ENCODE results near the gene TCF4.

DNA sequence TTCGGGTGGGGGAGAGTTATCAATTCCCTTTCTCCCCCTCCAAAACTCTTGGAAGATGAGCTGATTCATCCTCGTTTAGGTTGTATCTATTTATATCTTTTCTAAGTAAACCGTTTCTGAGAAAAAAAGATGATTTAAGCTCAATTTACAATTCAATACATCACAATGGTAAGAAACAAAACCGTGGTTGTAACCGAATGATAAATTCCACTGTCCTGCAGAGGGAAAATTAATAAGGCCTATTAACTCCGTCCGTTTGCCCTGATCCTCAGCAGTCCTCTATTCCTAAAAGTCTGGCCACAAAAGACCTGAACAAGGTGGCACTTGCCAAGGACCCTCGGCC lies 286.2 kb downstream of the TCF4 start:
- TF ChIP-seq, protein P1, sequence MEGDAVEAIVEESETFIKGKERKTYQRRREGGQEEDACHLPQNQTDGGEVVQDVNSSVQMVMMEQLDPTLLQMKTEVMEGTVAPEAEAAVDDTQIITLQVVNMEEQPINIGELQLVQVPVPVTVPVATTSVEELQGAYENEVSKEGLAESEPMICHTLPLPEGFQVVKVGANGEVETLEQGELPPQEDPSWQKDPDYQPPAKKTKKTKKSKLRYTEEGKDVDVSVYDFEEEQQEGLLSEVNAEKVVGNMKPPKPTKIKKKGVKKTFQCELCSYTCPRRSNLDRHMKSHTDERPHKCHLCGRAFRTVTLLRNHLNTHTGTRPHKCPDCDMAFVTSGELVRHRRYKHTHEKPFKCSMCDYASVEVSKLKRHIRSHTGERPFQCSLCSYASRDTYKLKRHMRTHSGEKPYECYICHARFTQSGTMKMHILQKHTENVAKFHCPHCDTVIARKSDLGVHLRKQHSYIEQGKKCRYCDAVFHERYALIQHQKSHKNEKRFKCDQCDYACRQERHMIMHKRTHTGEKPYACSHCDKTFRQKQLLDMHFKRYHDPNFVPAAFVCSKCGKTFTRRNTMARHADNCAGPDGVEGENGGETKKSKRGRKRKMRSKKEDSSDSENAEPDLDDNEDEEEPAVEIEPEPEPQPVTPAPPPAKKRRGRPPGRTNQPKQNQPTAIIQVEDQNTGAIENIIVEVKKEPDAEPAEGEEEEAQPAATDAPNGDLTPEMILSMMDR (conservative IDR thresholded peaks at IDR 0.05; ENCODE audit: low read depth in 2 of 2), result no peak
- TF ChIP-seq EZH2 (IDR thresholded peaks at IDR 0.05; ENCODE audit: low read depth, unreplicated experiment) (no peak), EZH2phosphoT487 (IDR thresholded peaks at IDR 0.05; ENCODE audit: unreplicated experiment) (no peak), POLR2AphosphoS5 (IDR thresholded peaks at IDR 0.05; ENCODE audit: low read depth) (no peak), CREB1 (CRISPR knock-in tag; IDR thresholded peaks at IDR 0.05; ENCODE audit: low read depth) (no peak), JUNB (IDR thresholded peaks at IDR 0.05; ENCODE audit: unreplicated experiment) (no peak), STAT1 (IDR thresholded peaks at IDR 0.05; ENCODE audit: unreplicated experiment) (no peak), ZNF331 (CRISPR knock-in tag; IDR thresholded peaks at IDR 0.05; ENCODE audit: low read depth) (no peak)
- TF ChIP-seq, protein P2, sequence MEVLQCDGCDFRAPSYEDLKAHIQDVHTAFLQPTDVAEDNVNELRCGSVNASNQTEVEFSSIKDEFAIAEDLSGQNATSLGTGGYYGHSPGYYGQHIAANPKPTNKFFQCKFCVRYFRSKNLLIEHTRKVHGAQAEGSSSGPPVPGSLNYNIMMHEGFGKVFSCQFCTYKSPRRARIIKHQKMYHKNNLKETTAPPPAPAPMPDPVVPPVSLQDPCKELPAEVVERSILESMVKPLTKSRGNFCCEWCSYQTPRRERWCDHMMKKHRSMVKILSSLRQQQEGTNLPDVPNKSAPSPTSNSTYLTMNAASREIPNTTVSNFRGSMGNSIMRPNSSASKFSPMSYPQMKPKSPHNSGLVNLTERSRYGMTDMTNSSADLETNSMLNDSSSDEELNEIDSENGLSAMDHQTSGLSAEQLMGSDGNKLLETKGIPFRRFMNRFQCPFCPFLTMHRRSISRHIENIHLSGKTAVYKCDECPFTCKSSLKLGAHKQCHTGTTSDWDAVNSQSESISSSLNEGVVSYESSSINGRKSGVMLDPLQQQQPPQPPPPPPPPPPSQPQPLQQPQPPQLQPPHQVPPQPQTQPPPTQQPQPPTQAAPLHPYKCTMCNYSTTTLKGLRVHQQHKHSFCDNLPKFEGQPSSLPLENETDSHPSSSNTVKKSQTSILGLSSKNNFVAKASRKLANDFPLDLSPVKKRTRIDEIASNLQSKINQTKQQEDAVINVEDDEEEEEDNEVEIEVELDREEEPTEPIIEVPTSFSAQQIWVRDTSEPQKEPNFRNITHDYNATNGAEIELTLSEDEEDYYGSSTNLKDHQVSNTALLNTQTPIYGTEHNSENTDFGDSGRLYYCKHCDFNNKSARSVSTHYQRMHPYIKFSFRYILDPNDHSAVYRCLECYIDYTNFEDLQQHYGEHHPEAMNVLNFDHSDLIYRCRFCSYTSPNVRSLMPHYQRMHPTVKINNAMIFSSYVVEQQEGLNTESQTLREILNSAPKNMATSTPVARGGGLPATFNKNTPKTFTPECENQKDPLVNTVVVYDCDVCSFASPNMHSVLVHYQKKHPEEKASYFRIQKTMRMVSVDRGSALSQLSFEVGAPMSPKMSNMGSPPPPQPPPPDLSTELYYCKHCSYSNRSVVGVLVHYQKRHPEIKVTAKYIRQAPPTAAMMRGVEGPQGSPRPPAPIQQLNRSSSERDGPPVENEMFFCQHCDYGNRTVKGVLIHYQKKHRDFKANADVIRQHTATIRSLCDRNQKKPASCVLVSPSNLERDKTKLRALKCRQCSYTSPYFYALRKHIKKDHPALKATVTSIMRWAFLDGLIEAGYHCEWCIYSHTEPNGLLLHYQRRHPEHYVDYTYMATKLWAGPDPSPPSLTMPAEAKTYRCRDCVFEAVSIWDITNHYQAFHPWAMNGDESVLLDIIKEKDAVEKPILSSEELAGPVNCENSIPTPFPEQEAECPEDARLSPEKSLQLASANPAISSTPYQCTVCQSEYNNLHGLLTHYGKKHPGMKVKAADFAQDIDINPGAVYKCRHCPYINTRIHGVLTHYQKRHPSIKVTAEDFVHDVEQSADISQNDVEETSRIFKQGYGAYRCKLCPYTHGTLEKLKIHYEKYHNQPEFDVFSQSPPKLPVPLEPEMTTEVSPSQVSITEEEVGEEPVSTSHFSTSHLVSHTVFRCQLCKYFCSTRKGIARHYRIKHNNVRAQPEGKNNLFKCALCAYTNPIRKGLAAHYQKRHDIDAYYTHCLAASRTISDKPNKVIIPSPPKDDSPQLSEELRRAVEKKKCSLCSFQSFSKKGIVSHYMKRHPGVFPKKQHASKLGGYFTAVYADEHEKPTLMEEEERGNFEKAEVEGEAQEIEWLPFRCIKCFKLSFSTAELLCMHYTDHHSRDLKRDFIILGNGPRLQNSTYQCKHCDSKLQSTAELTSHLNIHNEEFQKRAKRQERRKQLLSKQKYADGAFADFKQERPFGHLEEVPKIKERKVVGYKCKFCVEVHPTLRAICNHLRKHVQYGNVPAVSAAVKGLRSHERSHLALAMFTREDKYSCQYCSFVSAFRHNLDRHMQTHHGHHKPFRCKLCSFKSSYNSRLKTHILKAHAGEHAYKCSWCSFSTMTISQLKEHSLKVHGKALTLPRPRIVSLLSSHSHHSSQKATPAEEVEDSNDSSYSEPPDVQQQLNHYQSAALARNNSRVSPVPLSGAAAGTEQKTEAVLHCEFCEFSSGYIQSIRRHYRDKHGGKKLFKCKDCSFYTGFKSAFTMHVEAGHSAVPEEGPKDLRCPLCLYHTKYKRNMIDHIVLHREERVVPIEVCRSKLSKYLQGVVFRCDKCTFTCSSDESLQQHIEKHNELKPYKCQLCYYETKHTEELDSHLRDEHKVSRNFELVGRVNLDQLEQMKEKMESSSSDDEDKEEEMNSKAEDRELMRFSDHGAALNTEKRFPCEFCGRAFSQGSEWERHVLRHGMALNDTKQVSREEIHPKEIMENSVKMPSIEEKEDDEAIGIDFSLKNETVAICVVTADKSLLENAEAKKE (CRISPR knock-in tag; IDR thresholded peaks at IDR 0.05), result no peak
- TF ChIP-seq, protein P3, sequence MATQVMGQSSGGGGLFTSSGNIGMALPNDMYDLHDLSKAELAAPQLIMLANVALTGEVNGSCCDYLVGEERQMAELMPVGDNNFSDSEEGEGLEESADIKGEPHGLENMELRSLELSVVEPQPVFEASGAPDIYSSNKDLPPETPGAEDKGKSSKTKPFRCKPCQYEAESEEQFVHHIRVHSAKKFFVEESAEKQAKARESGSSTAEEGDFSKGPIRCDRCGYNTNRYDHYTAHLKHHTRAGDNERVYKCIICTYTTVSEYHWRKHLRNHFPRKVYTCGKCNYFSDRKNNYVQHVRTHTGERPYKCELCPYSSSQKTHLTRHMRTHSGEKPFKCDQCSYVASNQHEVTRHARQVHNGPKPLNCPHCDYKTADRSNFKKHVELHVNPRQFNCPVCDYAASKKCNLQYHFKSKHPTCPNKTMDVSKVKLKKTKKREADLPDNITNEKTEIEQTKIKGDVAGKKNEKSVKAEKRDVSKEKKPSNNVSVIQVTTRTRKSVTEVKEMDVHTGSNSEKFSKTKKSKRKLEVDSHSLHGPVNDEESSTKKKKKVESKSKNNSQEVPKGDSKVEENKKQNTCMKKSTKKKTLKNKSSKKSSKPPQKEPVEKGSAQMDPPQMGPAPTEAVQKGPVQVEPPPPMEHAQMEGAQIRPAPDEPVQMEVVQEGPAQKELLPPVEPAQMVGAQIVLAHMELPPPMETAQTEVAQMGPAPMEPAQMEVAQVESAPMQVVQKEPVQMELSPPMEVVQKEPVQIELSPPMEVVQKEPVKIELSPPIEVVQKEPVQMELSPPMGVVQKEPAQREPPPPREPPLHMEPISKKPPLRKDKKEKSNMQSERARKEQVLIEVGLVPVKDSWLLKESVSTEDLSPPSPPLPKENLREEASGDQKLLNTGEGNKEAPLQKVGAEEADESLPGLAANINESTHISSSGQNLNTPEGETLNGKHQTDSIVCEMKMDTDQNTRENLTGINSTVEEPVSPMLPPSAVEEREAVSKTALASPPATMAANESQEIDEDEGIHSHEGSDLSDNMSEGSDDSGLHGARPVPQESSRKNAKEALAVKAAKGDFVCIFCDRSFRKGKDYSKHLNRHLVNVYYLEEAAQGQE (IDR thresholded peaks at IDR 0.05; ENCODE audit: unreplicated experiment), result no peak
- TF ChIP-seq, protein P4, sequence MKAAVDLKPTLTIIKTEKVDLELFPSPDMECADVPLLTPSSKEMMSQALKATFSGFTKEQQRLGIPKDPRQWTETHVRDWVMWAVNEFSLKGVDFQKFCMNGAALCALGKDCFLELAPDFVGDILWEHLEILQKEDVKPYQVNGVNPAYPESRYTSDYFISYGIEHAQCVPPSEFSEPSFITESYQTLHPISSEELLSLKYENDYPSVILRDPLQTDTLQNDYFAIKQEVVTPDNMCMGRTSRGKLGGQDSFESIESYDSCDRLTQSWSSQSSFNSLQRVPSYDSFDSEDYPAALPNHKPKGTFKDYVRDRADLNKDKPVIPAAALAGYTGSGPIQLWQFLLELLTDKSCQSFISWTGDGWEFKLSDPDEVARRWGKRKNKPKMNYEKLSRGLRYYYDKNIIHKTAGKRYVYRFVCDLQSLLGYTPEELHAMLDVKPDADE (IDR thresholded peaks at IDR 0.05), result no peak

Data from GM23338 (cell line).